HG02759 (cell line): ENCODE data around the gene MFNG.

Experiments used
- ATAC-seq: cut with Tn5 transposase; IDR thresholded peaks from one replicate; pipeline ENCODE4 v1.9.1; 2021; ENCODE audit warnings: mild to moderate bottlenecking, moderate library complexity; ENCODE audit not compliant: unreplicated experiment

Gene MFNG

DNA sequence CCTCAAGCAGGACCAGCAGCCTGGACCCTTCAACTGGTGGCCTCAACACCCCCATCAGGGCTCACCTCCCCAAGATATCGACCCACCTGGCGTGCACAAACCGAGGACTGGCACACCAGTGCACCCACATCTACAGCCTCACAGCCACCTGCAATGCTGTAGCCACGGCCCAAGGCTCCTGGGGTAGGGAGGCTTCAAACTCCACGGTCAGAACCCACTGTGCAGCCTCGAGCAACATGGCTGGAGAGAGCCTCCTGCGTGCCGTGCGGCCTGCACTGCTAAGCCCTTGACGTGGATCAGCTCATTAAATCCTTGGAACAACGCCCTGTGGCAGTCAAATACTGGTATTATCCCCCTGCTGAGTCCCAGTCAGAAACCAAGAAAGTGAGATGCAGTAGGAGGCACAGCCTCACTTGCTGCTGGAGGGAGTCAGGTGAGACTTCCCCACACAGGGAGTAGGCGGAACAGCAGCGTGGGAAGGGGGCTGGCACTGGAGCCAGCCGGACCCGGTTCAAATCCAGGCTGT, 28.4 kb upstream of the MFNG start:
- no peak for ATAC-seq

DNA sequence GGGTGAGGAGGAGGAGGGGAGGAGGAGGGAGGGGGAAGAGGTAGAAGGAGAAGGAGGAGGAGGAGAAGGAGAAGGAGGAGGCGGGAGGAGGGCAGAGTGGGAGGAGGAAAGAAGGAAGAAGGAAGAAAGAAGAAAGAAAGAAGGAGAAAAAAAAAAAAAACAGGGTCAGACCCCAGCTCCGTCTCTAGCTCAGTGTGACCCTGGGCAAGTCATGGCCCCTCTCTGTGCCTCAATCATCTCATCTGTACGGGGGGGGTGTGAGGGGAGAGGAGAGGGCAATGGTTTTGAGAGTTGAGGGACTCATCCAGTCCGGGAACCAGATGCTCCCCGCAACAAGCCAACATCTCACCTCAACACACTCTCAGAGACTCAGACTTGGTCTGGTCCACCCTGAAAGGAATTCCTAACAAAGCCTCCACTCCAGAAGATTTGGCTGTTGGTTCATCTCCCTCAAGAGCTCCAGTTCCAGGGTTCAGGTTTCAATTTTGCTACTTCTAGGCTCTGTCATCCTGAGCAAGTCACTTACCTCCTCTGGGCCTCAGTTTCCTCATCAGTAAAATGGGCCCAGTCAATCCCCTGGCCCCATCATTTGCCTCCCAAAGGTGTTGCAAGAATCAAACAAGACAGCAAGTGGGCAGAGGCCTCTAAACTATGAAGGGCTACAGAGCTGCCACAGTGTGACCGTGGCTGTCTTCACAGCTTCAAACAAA, 25.4 kb upstream of the MFNG start:
- no peak for ATAC-seq

DNA sequence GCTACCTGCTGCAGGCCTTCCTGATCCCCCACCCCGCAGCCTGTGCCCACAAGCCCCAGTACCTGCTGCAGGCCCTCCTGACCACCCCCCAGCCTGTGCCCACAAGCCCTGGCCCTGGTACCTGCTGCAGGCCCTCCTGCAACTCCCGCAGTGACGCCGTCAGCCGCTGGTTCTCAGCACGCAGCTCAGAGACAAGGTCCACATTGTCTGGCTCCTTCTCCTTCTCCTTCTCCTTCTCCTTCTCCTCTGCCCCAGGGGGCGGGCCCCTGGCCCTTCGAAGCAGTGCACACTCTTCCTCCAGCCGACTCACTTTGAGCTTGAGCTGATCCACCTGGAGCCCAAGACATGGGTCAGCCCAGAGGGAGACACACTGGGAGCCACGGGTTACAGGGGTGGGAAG, 23.9 kb upstream of the MFNG start:
- ATAC-seq, result no peak

DNA sequence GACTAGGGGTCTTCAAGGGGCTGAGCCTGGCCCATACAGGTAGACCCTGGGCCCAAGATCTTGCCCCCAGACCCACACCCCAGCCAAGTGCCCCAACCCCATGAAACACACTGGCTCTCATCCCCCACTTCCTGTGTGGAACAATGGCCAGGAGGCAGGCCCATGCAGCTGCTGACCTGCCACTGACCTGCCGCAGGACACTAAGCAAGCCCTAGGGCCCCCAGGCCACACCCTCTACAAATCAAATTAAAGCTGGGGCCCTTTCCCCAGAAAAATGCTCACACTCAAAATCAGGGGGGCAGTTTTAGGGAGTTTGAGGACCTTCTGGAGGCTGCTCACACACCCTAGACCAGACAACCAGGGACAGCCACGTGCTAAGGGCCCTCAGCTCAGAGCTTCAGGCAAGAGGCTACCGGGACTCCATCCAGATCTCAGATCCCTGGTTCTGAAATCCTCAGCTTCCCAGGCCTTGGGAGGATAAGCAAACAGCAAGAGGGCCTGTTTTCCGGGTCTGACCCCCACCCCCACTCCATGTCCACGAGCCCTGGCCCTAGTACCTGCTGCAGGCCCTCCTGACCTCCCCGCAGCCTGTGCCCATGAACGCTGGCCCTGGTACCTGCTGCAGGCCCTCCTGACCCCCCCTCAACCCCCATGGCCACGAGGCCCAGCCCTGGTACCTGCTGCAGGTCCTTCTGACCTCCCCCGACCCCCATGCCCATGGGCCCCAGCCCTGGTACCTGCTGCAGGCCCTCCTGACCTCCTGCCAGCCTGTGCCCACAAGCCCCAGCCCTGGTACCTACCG, 23.1 kb upstream of the MFNG start:
- no peak for ATAC-seq

DNA sequence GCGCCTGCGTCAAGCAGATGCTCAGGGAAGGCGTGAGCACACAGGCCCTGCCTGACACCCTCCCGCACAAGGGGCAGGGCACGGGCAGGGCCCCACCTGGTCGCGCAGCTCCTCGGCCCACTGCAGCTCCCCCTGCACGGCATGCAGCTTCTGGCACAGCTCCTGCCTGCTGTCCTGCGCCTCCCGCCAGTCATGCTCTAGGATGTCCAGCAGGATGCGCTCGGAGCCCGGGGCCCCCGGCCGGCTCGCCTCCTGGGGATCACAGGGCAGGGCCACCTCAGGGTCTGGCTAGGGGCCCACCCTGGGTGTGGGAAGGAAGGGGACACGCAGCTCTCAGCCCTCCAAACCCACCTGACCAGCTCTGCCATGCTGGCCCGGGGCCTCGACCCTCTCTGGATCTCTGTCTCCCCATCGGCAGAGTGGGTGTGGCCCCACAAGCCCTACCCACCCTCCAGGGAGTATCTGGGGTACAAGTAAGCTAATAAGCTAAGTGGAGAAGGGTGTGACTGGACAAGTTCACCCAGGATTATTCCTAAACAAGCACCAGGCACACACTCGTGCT, 22.3 kb upstream of the MFNG start:
- ATAC-seq, result no peak

DNA sequence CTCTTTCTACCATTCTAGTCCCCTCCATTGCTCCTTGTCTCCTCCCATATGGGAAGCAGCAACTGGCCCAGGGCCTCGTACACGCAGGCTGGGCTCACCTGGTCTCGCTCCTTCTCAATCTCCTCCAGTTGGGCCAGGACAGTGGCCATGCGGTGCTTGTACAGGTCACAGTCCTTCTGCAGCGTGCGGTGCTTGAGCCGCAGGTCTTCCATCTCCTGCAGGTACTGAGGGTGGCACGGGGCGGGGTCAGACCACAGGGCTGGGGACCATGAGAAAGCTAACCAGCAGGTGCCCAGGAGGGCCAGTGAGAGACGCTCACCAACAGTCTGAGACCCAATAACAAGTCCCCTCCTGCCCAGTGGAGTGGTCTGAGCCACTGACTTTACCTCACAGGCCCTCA, 21.5 kb upstream of the MFNG start:
- ATAC-seq, result no peak

DNA sequence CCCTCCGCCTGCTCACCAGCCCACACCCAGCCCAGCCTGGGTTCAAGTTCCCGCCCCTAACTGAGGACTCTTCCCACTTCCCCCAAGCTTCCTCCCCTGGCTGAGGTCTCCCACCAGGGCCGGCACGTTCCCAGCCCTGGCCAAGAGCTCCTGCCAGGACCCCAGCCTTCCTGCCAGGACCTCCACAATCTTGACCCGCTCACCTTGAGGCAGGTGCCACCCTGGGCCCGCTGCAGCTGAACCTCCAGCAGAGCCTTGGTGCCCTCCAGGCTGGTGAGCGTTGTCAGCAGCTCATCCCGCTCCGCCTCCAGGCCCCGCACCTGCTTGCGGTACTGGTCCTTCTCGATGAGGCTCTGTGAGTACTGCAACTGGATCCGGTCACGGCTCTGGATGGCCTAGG, 19.8 kb upstream of the MFNG start:
- ATAC-seq, result no peak

DNA sequence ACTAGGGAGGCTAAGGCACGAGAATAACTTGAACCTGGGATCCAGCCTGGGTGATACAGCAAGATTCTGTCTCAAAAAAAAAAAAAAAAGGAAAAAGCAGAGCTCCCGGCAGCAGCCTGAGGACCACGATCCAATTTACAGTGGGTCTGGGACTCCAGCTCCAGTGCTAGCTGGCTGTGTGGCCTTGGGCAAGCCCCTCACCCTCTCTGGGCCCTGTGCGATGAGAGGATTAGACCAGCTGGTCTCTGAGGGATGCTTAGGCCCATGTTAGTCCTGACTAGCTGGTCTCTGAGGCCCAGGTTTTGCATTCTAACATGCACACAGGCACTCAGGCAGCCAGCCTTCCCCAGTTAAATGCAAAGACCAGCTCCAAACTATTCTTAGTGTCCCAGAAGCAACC, 19.4 kb upstream of the MFNG start:
- no peak for ATAC-seq

DNA sequence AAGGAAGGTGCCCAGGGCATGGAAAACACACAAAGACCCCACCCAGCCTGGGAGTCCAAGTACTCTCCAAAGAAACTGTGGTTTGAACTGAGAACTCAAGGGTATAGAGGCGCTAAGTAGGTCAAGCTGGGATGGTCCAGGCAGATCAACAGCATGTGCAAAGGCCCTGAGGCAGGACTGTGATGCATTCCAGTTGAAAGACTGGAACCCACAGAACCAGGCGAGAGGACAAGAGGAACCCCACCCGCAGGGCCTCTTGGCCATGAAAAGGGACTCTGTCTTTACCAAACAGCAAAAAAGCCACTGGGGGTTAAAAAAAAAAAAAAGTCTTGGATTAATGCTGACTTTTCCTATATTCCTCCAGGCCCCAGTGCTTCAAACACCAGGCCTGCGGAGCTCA, 18.8 kb upstream of the MFNG start:
- no peak for ATAC-seq

DNA sequence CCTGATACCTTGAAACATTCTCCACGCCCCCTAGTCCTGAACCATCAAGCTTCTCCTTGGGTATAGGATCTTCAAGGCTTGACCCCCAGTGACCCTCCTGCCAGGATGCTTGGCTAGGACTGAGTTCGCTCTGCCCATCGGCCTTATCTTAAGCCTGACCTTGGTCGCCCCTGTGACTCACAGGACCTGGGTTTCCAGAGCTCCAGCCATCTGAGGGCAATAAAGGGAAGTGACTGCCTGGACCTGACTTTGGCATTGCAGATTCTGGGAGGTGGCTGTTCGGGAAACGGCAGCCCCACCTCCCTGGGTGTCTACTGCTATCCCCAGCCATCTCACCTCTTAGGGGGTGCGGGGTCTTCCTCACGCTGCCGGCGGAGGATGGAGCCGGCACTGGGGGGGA, 17.7 kb upstream of the MFNG start:
- ATAC-seq, result no peak

DNA sequence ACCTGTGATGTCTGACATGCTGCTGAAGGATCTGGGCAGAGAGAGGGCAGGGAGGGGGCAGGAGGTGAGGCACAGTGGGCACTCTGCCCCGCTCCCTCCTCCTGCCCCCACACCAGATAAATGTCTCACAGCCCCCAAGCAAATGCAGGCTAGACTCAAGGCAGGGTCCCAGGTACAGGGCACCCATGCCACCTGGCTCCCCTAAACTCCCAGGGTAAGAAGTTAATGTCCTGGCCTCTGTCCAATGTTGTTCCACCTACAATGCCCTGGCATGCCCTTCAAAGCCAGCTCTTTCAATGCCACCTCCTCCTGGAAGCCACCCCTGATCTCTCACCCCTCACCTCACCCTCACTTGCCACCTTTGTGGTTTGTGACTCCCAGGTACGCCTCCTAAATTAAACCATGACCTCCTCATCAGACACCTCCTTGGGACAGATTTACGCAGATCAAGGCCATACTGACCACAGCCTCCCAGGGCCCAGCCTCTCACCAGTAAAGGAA, 17.0 kb upstream of the MFNG start:
- ATAC-seq, result no peak

DNA sequence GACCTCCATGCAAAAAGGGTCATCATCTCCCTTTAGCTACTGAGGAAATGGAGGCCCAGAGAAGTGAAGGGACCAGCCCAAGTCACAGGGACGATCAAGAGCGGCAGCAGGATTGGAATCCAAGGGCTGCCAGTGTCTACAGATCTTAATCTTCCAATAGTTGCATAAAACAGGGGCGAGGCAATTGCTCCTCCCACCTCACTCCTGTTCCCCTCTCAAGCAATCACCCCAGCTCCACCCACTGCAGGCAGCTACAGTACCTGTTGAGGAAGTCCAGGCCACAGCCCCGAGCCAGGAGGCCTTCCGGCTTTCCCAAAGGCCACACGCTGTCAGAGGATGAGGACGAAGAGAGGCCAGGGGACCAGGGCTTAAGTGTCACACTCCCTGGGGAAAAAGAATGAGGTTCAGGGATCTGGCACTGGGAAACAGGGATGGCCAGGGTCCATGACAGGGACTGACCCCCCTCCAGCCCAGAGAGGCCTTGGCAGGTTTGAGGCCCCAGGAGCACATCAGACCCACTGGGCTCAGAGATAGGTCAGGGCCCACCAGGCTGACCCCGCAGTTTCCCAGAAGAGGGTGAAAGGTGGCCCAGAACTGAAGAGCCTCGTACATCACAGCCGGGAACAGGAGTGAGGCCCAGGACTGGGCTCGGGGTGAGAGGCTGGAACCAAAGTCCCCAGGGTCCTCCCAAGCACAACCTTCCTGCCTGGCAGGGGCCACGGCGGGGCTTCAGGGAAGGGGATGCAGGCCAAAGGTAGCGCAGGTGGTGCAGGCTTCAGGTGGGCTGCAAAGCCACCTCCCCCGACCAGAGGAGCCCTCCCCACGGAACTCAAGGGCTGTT, 16.4 kb upstream of the MFNG start:
- no peak for ATAC-seq

DNA sequence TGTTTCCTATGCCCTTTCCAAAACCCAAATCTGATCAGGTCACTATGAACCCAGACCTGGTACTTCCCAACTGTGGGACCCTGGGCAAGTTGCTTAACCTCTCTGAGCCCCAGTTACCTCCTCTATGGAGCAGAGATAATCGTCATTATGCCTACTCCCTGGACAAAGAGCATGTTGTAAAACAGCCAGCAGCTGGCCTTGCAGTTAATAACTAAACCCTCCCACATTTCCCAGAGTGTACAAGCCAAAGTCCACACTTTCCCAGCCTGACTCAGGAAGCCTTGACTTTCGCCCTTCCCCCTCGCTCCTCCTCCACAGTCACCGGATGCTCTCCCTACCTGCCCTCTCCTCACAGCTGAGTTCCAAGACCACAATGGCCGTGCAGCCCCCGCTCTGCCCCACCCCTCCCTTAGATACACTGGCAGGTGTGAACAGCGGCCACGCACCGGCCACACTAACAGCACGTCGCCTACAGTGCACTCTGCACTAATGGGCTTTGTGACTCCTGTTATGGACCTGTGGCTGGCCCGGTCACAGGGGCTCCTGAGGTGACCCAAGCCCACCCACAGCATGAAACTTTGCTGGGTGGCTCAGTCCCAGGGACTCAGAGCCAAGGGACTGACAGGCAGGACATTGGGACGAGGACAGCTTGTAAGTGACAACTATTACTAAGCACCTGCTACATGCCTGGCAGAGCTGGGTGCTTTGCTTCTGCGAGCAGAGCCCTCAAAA, 15.6 kb upstream of the MFNG start:
- ATAC-seq, result no peak

DNA sequence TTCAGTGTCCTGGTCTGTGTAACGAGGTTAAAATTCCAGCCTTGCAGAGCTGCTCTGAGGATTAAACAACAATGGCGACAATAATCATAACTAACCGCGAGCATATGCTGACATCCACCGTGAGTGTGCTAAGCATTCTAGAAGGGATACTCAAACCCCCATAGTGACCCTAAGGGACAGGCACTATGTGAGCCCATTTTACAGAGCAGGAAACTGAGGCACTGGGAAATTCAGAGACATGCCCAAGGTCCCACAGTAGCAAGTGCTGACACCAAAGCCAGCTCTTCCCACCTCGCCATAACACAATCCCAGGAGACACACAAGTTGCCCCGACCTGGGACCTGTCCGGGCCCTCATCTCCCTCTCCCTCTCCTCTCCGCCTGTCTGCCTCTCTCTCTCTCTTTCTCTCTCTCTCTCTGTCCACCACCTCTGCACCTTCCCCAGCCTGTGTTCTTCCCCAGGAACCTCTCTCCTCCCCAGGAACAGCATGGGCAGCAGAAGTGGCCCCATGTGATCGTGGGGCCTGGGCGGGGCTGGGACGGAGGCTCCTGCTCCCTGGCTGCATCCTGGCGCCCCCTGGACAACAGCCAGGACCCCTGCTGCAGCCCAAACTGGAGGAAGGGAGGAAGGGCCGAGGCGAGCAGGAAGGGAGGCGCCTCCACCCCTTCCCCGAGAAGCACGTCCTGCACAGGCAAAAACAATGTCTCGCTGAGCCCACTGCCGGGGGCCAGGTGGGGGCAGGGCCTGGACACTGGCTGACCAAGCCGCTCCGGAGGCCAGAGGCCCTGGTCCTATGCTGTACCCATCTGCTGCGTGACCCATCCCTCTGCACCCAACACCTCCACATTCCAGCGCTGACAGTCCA, 14.8 kb upstream of the MFNG start:
- ATAC-seq, result no peak

DNA sequence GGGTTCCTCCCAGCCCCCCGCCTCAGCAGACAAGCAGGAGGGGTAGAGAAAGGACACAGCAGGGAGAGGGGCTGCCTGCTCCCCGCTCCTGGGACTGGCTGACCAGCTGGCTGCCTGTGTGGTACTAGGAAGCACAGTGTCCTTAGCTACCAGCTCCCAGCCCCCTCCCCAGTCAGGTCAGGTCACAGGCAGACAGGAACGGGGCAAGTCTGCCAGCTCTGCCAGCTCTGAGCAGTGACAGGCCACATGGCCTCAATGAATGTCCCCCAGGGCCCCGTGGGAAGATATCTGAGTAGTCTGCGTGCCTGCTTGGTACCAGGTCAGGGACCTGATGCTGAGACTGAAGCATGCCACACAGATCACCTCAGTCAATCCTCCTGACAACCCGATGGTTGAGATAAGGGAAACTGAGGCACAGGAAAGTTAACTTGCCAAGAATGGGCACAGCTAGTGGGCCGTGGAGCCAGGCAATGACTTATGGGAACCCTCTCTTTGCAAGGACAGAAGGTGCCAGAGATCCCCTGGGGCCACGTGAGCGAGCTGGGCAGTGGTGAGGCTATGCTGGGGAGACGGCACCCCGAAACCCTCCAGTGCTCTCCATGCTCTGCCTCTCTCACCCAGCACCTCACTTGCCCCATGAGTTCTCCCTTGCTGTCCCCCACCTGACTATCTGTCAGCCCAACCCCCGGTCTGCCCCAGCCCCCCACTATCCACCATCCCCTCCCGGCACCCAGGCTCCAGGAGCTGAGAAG, 13.8 kb upstream of the MFNG start:
- ATAC-seq, result no peak

DNA sequence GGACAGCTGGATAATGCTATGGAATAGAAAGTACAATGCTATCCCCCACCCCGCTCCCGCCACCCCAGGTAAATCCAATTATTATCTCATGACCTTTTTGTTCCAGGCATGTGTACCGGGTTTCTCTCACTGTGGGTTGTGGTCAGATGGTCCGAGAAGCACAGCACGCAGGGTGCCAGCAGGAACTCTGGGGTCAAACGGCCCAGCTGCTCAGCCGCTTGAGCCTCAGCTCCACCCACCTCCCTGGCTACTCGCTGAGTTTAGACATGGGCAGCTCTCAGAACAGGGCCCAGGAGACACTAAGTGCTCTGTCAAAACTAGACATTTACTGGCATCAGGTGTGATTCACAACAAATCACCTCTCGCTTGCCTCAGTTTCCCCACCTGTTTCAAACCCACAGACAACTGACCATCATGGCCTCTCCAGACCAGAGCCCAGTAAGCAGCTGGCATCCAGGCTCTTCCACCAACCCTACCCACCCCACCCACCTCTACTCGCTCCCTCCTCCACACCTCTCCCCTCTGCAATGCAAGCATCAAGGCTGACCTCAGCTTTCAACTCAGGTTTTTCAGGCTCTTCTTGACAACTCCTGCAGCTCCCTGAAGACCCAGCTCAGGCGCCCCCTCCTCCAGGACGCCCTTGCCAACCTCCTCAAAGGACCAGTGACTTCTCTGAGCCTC, 13.0 kb upstream of the MFNG start:
- ATAC-seq, result no peak

DNA sequence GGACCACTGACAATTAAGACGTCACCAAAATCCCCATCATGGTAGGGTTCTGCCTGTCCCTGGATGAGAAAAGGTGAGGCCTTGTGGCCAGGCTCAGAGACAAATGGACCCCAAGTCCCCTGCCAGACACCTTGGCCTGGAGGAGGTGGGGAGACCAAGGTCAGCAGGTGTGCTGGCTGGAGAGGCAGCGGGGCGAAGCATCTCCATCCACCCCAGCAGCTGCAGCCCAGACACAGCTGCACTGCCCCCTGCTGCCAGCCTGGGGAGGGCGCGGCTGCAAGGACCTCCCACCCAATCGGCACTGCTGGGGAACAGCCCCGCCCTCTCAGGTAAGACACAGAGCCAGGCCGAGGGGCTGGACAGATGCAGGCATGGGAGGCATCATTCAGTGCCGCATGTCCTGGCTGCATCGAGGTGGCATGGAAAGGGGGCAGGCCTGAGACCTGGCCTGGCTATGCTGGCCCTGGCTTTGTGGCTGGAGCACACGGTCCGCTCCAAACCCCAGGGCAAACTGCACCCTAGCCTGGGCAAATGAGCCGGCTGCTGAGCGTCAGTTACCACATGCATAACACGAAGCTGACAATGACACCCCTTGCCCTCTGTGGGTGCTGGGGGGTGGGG, 12.2 kb upstream of the MFNG start:
- ATAC-seq, result no peak
